Measurements from ENCODE around the gene PRR36.

Gene PRR36

GRCh38 chr19:7831452-7831851, 42.7 kb downstream of the PRR36 start:
- TF ChIP-seq CTCF (IDR thresholded peaks at IDR 0.05) = peak; percentile 28
- Histone ChIP-seq H3K4me2 (ENCODE audit: low read length) (no peak overlapping the region), H3K9ac (no peak overlapping the region), H2AFZ (no peak overlapping the region), H3K27me3 (ENCODE audit: control insufficient read depth, insufficient read depth, low read length) (no peaks in the 10 kb centered on the region), H3K79me2 (peaks cover 44% of the 10 kb centered on the region), H3K4me3 (ENCODE audit: low read depth, low read length) (no peak overlapping the region), H3K36me3 (ENCODE audit: control insufficient read depth, insufficient read depth, low read length) (no peaks in the 10 kb centered on the region), H3K9me3 (ENCODE audit: control insufficient read depth, low read length) (no peaks in the 10 kb centered on the region), H3K4me1 (peaks cover 12% of the 10 kb centered on the region), H3K27ac (no peak overlapping the region)

GRCh38 chr19:7830823-7831222, 43.4 kb downstream of the PRR36 start:
- no peaks in the 10 kb centered on the region for H3K27me3 ChIP-seq (ENCODE audit: control insufficient read depth, insufficient read depth, low read length)
- H3K36me3 ChIP-seq (ENCODE audit: control insufficient read depth, insufficient read depth, low read length) = no peaks in the 10 kb centered on the region
- TF ChIP-seq CTCF (IDR thresholded peaks at IDR 0.05) = no peak
- H3K9me3 ChIP-seq (ENCODE audit: control insufficient read depth, low read length) = no peaks in the 10 kb centered on the region
- H3K79me2 ChIP-seq = peaks cover 39% of the 10 kb centered on the region
- H3K4me1 ChIP-seq = peaks cover 12% of the 10 kb centered on the region
- H3K9ac ChIP-seq = no peak overlapping the region
- no peak overlapping the region for H3K27ac ChIP-seq
- no peak overlapping the region for H2AFZ ChIP-seq
- peak overlapping the region; percentile 53 for H3K4me3 ChIP-seq (ENCODE audit: low read depth, low read length)
- peak overlapping the region; percentile 71 for H3K4me2 ChIP-seq (ENCODE audit: low read length)

GRCh38 chr19:7830272-7830771, 43.9 kb downstream of the PRR36 start:
- no peak for TF ChIP-seq CTCF (IDR thresholded peaks at IDR 0.05)
- Histone ChIP-seq H3K27ac (no peak overlapping the region), H3K4me3 (ENCODE audit: low read depth, low read length) (peak overlapping the region; percentile 53), H3K4me2 (ENCODE audit: low read length) (peak overlapping the region; percentile 71), H3K9ac (peak overlapping the region; percentile 40), H3K79me2 (peaks cover 34% of the 10 kb centered on the region), H3K27me3 (ENCODE audit: control insufficient read depth, insufficient read depth, low read length) (no peaks in the 10 kb centered on the region), H3K9me3 (ENCODE audit: control insufficient read depth, low read length) (no peaks in the 10 kb centered on the region), H3K36me3 (ENCODE audit: control insufficient read depth, insufficient read depth, low read length) (no peaks in the 10 kb centered on the region), H2AFZ (peak overlapping the region; percentile 35), H3K4me1 (peaks cover 12% of the 10 kb centered on the region)

- Histone ChIP-seq H3K27ac (peak within 1 kb of the TSS; percentile 12), H3K9me3 (ENCODE audit: control insufficient read depth, low read length) (no peaks in the 10 kb centered on the region), H3K27me3 (ENCODE audit: control insufficient read depth, insufficient read depth, low read length) (no peaks in the 10 kb centered on the region), H3K4me2 (ENCODE audit: low read length) (peak within 1 kb of the TSS; percentile 71), H2AFZ (peak within 1 kb of the TSS; percentile 95), H3K4me3 (ENCODE audit: low read depth, low read length) (peak within 1 kb of the TSS; percentile 53), H3K4me1 (peaks cover 12% of the 10 kb centered on the region), H3K36me3 (ENCODE audit: control insufficient read depth, insufficient read depth, low read length) (no peaks in the 10 kb centered on the region), H3K79me2 (peaks cover 31% of the 10 kb centered on the region), H3K9ac (peak within 1 kb of the TSS; percentile 40)
- TF ChIP-seq CTCF (IDR thresholded peaks at IDR 0.05) = no peak
Observed at GRCh38 chr19:7829561-7830271, 44.5 kb downstream of the PRR36 start, which contains the start of gene EVI5L. Gene EVI5L, plus strand, starts transcription at chr19:7830218. Its CDS starts 16,325 bp downstream, at chr19:7846543.

GRCh38 chr19:7829166-7829520, 45.0 kb downstream of the PRR36 start:
- TF ChIP-seq CTCF (IDR thresholded peaks at IDR 0.05) = no peak
- Histone ChIP-seq H3K9ac (no peak overlapping the region), H3K27ac (peak overlapping the region; percentile 12), H3K79me2 (peaks cover 31% of the 10 kb centered on the region), H3K4me1 (peaks cover 12% of the 10 kb centered on the region), H3K27me3 (ENCODE audit: control insufficient read depth, insufficient read depth, low read length) (no peaks in the 10 kb centered on the region), H2AFZ (peak overlapping the region; percentile 95), H3K4me2 (ENCODE audit: low read length) (peak overlapping the region; percentile 56), H3K4me3 (ENCODE audit: low read depth, low read length) (peak overlapping the region; percentile 7), H3K36me3 (ENCODE audit: control insufficient read depth, insufficient read depth, low read length) (no peaks in the 10 kb centered on the region), H3K9me3 (ENCODE audit: control insufficient read depth, low read length) (no peaks in the 10 kb centered on the region)

Measured in parathyroid adenoma (tissue), 2 donors.